SK-N-SH (cell line): ENCODE data around the gene F8A3. TPM values are rescaled to one million over a fixed set of nuclear protein-coding genes. Genes with fewer than 3 reads are reported as not detected.
"Not testable (repeated sequence)": the region's sequence is repeated elsewhere in the genome, so short reads cannot be mapped to it uniquely, and the experiment has no call there.

Source experiments
- CTCF ChIA-PET: fragments of 300-600, 350-600 bp; formaldehyde crosslinking; extraction: SDS; loops from one replicate; lab custom pipeline; 2021; lab: Yijun Ruan, JAX
- POLR2A ChIA-PET: fragments of 350-600 bp; sonication (Branson Sonifier 250); formaldehyde crosslinking; extraction: SDS; loops from one replicate; lab custom pipeline; 2020; ENCODE audit warnings: antibody characterized with exemption, inconsistent platforms; lab: Yijun Ruan, JAX
- DNase-seq: peaks from one replicate; pipeline ENCODE4 v3.0.0; 2012
- H2AFZ ChIP-seq: fragments of 200-600 bp; sonication (generic); 2 replicates; pipeline ENCODE4 v1.8.1; 2016; ENCODE audit warnings: antibody characterized with exemption, mild to moderate bottlenecking, low read depth
- H3F3A ChIP-seq: fragments of 200-600 bp; sonication (generic); replicated peaks from 2 replicates; pipeline ENCODE3; 2016; ENCODE audit warnings: antibody characterized with exemption, mild to moderate bottlenecking; ENCODE audit not compliant: insufficient read depth
- H3K27ac ChIP-seq, 2 experiments: fragments of 200-500 bp in 1 of 2; fragments of 200-600 bp in 1 of 2; sonication (Bioruptor generic) in 1 of 2; sonication (generic), shearing (Covaris generic) in 1 of 2; 2 replicates each; pipeline versions ENCODE4 v1.5.1 to v1.6.1; 2014 to 2016; ENCODE audit warnings: low read depth in 2 of 2, inconsistent platforms in 1 of 2, low read length in 1 of 2, mild to moderate bottlenecking in 1 of 2, mixed read lengths in 1 of 2
- H3K27me3 ChIP-seq: fragments of 200-600 bp; sonication (generic), shearing (Covaris generic); 2 replicates; pipeline ENCODE4 v1.6.1; 2016; ENCODE audit warnings: mixed run types; ENCODE audit not compliant: insufficient read depth
- H3K36me3 ChIP-seq, 2 experiments: fragments of 200-500 bp in 1 of 2; fragments of 200-600 bp in 1 of 2; sonication (Bioruptor generic) in 1 of 2; sonication (generic) in 1 of 2; replicated peaks in 1 of 2; 2 replicates each; pipeline versions ENCODE3 to v1.5.1; 2014 to 2016; ENCODE audit warnings: low read length in 1 of 2, mild to moderate bottlenecking in 1 of 2; ENCODE audit not compliant: insufficient read depth in 2 of 2, control insufficient read depth in 1 of 2
- H3K4me1 ChIP-seq, 2 experiments: fragments of 200-500 bp in 1 of 2; fragments of 200-600 bp in 1 of 2; sonication (Bioruptor generic) in 1 of 2; sonication (generic), shearing (Covaris generic) in 1 of 2; 2 replicates each; pipeline versions ENCODE4 v1.5.1 to v1.6.1; 2014 to 2016; ENCODE audit warnings: low read depth in 1 of 2, low read length in 1 of 2, mixed run types in 1 of 2; ENCODE audit not compliant: insufficient read depth in 2 of 2, control insufficient read depth in 1 of 2
- H3K4me2 ChIP-seq: fragments of 200-600 bp; sonication (generic), shearing (Covaris generic); 2 replicates; pipeline ENCODE4 v1.6.1; 2017; ENCODE audit warnings: mixed run types
- H3K4me3 ChIP-seq, 2 experiments: fragments of 200-500 bp in 1 of 2; fragments of 200-600 bp in 1 of 2; sonication (Bioruptor generic) in 1 of 2; sonication (generic), shearing (Covaris generic) in 1 of 2; 2 replicates each; pipeline versions ENCODE4 v1.5.1 to v1.8.1; 2014 to 2016; ENCODE audit warnings: low read depth in 2 of 2, inconsistent platforms in 1 of 2, low read length in 1 of 2, mild to moderate bottlenecking in 1 of 2, mixed read lengths in 1 of 2, moderate library complexity in 1 of 2
- H3K79me2 ChIP-seq: fragments of 200-600 bp; sonication (generic); 2 replicates; pipeline ENCODE4 v1.8.1; 2017; ENCODE audit warnings: mild to moderate bottlenecking; ENCODE audit not compliant: insufficient read depth
- H3K9ac ChIP-seq: fragments of 200-600 bp; sonication (generic); 2 replicates; pipeline ENCODE4 v1.6.1; 2017; ENCODE audit warnings: mixed run types
- H3K9me2 ChIP-seq: fragments of 200-600 bp; sonication (generic); 2 replicates; pipeline ENCODE4 v1.6.1; 2017; ENCODE audit warnings: mixed run types
- H3K9me3 ChIP-seq: fragments of 200-600 bp; sonication (generic); 2 replicates; pipeline ENCODE4 v1.6.1; 2017; ENCODE audit warnings: mixed run types, mild to moderate bottlenecking, moderate library complexity
- H4K20me1 ChIP-seq: fragments of 200-600 bp; sonication (generic); 2 replicates; pipeline ENCODE4 v1.6.1; 2017; ENCODE audit warnings: mild to moderate bottlenecking, mixed run types; ENCODE audit not compliant: insufficient read depth
- WGBS: methylation state at CpG from one replicate; pipeline ENCODE4 v1.1.6; 2017; ENCODE audit warnings: low lambda C conversion rate; 5-methylcytosine and 5-hydroxymethylcytosine counted together
- polyA plus RNA-seq, 3 experiments: library from polyadenylated mRNA; depleted of rRNA; stranded (reverse); fragments of >200 nt; gene quantifications; 2 replicates each; pipeline ENCODE4 v1.2.3, GENCODE V29; 2012

The F8A3 gene
- polyA plus RNA-seq, 1 of the 3 experiments (the other 2 are of a cell fraction), result 1.1 TPM

DNA sequence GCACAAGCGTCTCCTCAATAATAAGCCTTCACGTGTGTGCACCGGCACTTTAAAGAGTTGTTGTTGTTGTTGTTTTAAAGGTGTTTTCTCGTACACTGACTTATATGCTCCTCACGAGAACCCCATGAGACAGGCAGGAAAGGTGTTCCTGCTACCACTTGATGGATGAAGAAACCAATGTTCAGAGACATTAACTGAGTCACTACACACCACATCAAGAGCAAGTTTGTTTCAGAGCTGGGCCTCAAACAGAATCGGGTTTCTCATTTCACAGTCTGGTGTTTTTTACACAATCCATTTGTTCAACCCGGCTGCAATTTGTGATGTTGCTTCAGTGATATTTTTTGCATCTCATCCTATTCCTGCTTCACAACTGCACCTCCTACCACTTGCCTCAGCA is 18.7 kb upstream of the F8A3 start:
- H3F3A ChIP-seq, POLR2A ChIA-PET, H2AFZ ChIP-seq, CTCF ChIA-PET, H4K20me1 ChIP-seq, H3K36me3 ChIP-seq, H3K4me3 ChIP-seq, H3K27me3 ChIP-seq, DNase-seq, H3K4me2 ChIP-seq, H3K9me3 ChIP-seq, H3K27ac ChIP-seq, H3K79me2 ChIP-seq, H3K9me2 ChIP-seq, H3K4me1 ChIP-seq, H3K9ac ChIP-seq: not testable (repeated sequence)
- no CpG with 5 or more reads among the region's 7 CpGs for WGBS

DNA sequence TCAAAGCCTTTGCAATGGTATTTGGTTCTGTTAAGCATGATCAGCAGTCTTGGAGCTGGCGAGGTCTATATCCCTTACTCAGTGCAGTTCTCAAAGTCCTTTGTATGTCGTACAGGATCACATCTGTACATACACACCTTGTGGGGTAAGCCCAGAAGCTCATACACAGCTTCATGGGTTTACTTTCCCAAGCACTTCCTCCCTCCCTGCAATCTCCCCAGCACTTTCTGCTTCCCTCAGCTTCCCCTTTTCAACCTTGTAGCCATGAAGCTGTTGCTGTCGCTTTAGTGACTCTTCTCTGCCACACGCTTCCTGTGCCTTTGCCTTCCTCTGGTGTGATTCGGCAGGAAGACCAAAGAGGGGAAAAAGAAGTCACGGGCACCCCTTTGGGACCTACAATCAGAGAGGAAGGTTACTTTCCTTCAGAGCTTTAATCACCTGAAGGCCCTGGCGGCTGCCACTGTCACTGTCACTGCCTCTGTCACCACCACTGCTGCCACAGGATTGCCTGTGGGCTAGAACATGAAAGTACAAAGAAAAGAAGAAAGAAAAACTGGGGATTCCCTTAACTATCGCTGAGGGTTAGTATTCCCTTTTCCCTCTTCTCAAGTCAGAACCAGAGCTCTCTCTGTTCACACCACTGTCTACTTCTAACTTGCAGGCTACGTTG is 8.0 kb upstream of the F8A3 start:
- H3K9me3 ChIP-seq, H3K9ac ChIP-seq, H3K36me3 ChIP-seq, H4K20me1 ChIP-seq, H2AFZ ChIP-seq, H3K4me3 ChIP-seq, H3K27me3 ChIP-seq, CTCF ChIA-PET, H3K79me2 ChIP-seq, H3F3A ChIP-seq, DNase-seq, H3K4me1 ChIP-seq, H3K4me2 ChIP-seq, POLR2A ChIA-PET, H3K27ac ChIP-seq, H3K9me2 ChIP-seq: not testable (repeated sequence)
- WGBS, result no CpG with 5 or more reads among the region's 9 CpGs

DNA sequence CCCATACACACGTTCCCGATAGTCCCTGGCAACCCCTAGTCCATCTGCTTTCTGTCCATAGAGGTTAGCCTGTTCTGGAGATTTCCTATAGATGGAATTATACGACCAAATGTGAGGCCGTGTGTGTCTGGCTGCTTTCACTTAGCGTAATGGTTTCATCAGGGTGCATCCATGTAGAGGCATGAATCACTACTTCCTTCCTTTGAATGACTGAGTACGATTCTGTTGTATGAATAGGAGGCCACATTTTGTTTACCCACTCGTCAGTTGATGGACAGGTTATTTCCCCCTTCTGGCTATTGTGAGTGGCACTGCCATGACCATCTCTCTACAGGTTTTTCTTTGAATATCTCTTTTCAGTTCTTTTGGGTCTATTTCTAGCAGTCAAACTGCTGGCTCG is 2.1 kb upstream of the F8A3 start:
- H3K79me2 ChIP-seq, H3K9me3 ChIP-seq, H3K4me2 ChIP-seq, H3K4me3 ChIP-seq, CTCF ChIA-PET, DNase-seq, H3K36me3 ChIP-seq, H3K27me3 ChIP-seq, H2AFZ ChIP-seq, H3K4me1 ChIP-seq, H3K9ac ChIP-seq, H4K20me1 ChIP-seq, POLR2A ChIA-PET, H3F3A ChIP-seq, H3K27ac ChIP-seq, H3K9me2 ChIP-seq: not testable (repeated sequence)
- no CpG with 5 or more reads among the region's 8 CpGs for WGBS

DNA sequence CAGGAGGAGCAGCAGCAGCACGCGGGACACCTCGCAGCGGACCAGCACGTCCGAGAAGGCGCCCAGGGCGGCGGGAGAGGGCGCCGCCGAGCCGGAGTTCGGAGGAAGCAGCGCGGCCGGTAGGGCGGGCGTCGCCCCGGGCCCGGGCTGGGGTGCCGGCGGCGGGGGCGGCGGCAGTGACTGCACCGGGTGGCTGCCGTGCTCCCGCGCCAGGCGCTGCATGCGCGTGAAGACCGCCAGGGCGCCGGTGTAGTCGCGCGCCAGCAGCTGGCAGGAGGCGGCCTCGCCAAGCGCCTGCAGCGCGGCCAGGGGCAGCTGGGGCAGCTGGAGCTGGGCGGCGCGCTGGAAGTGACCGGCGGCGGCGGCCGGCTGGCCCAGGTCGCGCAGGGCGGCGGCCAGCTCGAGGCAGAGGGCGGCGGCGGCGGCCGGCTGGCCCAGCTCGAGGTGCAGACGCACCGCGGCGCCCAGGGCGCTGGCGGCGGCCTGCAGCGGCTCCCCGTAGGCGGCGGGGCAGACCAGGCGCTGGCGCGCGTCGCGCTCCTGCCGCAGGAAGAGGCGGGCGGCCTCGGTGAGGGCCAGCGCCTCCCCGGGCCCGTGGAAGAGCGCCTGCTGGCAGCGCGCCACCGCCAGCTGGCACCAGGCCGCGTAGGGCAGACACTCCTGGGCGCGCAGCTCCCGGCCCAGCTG is 516 bp downstream of the F8A3 start:
- CTCF ChIA-PET, H3K36me3 ChIP-seq, H3K9me3 ChIP-seq, DNase-seq, H3K27ac ChIP-seq, H3K4me3 ChIP-seq, H4K20me1 ChIP-seq, H3K9ac ChIP-seq, POLR2A ChIA-PET, H3K9me2 ChIP-seq, H3K4me1 ChIP-seq, H2AFZ ChIP-seq, H3K4me2 ChIP-seq, H3K79me2 ChIP-seq, H3F3A ChIP-seq, H3K27me3 ChIP-seq: not testable (repeated sequence)
- no CpG with 5 or more reads among the region's 97 CpGs for WGBS
